Activated CD4-positive, CD25-positive, alpha-beta regulatory T cell treated with anti-CD3 and anti-CD28 coated beads, Interleukin-2, amount 50 U/mL, for 24 hours (primary cell): ENCODE measurements around the gene NME3.
"Not testable (repeated sequence)": the region's sequence is repeated elsewhere in the genome, so short reads cannot be mapped to it uniquely, and the experiment has no call there.

Source experiments
- ATAC-seq, 2 donors: fragments of 150-1000 bp; cut with Tn5 transposase; one replicate each; pipeline ENCODE4 v1.10.0; 2021; ENCODE audit warnings: mild to moderate bottlenecking in 1 of 2, moderate library complexity in 1 of 2

NME3 gene

DNA sequence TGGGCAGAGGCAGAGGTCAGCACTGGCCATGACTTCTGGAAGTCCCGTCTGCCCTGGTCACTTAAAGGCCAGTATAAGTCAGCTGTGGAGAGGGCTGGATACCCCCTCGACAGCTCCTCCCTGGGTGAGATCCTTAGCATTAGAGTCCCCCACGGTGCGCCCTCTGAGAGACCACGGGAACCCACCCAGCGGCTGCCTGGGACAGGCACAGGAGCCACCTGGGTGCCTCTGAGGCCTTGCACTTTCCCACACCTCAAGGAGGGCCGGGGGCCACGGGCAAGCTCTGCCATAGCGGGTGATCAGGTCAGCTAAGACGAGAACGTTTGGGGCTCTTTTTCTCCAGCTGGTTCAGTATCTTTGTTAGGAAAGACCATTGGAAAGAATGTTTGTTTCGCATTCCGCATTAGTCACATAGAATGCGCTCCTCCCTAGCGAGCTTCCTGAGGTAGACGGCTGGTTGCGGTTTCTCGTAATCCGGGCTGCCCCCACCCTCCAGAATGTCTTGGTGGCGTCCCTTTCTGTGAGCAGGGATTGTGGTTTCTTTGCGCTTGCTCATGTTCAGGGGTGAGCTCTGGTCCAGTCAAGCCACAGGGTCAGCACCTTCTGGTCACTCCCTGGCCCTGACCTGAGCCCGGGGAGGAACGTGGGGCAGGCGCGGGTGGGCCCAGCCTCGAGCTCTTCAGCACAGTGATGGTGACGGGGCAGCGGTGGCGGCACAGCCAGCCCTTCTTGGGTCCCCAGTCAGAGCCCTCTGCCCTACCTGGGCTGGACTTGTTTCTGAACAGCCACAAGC, 25.2 kb downstream of the NME3 start:
- ATAC-seq = no peak

DNA sequence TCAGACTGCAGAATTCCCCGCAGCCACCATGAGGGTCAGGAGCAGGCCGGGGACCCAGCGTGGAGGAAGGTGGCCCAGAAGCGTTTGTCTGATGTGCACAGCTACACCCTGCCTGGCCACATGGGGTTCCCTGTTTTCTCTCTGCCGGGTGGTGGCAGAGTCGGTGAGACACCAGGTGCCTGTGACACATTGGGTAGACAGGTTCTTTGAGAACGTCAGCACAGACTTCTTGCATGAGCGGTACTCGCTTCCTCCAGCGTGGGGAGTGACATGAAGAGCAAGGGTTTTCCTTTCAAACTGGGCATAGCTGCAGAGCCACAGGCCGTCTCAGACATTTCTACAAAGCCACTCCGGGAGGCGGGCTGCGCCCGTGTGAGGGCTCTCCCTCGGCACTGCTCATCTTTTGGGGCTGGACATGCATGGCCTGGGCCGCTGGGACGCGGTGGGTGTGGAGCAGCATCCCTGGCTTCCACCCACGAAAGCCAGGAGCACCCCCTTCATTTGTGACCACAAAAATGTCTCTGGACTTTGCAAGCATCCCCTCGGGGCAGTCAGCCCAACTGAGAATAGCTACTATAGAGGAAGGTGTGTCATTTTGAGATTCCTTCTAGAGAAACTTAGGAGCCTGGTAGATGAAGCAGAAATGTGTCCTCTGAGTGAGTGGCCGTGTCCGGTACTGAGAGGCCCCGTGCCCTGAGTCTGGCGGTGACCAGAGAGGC, 26.0 kb downstream of the NME3 start:
- ATAC-seq = no peak

DNA sequence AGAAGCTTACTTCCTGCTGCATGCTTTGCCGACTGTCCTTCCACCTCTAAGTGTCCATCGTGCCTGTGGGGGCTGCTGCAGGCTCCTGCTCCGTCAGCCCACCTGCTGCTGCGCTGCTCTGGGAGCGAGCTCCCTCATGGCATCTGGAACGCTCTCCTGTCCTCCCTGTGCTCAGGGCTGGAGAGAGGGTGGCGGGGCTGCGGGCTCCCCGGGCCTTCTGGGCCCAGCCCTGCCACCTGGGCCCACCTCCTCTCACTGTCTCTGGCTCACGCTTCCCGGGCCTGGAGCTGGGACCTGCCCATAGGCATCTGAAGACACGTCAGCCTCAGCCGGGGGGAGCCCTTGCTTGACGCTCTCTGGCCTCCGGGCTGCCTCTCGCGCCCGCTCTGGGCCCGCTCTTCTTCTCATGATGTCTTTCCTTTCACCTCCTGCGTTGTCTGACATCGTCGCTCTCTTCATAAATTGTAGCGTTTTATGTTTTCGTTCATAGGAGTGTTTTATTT, 27.0 kb downstream of the NME3 start:
- no peak for ATAC-seq

DNA sequence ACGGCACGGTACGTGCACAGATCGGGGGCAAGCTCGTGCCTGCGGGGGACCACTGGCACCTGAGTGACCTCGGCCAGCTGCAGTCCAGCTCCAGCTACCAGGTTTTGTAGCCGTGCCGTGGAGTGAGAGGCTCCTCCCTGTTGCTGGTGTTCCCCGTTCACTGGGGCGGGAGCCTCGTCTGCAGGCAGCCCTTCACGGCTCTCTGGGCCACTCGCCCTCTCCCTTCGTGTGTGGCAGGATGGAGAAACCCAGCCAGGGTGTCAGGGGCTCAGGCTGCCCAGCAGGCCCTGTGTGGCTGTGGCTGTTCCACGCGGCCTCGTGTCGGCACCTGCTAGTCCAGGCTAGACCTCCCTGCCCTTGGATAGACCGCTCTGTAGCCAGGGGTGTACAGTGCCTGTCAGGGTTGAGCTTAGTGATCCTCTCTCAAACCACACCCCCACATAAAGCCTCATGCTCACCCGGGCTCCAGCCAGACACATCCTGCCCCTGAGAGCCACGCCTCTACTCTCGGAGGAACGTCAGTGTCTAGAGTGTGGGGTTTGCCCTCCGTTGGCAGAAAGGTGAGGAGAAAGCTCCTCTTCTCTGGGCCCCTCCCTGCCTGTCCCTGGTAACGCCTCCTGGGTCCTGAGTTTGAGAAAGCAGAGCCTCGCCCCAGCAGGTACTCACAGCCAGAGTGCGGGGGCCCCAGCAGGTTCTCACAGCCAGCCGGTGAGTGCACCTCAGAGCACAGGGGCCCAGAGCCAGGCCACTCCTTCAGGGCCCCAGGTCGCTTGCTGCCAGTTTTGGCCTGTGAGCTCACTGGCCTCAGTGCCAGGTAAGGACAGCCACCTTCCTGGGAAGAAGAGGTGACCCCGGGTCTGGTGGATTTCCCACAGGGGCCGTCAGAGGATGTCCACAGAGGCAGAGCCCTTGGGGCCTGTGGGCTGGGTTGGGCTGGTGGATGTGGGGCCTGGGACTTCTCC, 27.7 kb downstream of the NME3 start:
- ATAC-seq = no peak

DNA sequence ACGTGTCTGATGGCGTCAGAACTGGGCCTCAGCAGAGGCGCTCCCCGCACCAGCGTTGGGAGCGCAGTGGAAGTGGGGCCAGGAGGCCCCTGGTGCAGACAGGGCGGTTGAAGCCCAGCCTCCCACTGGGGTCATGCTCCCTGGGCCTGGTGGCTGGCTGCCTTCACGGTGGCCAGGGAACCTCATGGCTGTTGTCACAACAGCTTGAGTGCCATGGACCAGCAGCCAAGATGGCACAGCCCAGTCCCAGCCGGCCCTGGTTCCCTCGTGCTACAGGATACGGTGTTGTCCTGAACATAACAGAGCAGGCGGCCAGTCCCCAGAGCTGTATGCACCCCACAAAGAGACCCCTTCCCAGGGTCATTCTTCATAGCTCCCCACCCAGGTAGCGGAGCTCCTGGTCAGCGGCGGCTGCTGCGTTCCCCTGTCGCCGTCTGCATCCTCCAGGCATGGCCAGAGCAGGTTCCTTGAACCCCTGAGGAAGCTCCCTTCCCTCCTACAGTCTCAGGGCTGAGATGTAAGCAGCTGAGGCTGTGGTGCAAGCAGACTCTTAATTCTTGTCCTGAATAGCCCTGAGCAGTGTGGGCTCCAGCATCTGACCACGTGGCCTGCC, 29.7 kb downstream of the NME3 start:
- ATAC-seq = no peak

DNA sequence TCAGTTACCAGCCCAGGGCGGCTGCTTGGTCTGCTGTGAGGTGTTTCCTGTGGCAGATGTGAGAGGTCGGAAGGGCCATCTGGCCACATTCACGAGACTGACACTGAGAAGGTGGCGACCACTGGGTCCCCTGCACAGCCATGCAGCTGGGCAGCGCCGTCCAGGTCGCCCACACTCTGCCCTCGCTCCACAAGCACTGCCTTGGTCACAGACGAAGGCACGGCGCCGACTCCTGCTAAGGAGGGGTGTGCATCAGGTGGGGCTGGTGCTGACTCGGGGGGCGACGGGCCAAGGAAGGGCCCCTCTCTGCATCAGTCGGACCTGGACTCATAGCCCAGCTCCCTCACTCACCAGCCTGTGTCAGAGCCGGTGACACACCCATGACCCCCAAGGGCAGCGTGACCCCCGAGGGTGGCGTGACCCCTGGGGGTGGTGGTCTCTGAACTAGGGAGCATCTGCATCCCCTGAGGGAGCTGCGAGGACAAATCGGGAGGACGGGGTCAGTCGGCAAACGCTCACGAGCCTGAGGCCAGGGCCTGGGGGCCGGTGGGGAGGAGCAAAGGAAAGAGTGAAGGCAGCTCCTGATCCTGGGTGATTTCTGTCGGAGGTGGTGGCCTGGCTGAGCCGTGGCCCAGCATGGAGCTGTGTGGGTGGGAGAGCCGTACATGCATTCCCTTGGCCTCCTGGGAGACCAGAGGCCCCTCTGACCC, 30.4 kb downstream of the NME3 start:
- ATAC-seq = no peak

DNA sequence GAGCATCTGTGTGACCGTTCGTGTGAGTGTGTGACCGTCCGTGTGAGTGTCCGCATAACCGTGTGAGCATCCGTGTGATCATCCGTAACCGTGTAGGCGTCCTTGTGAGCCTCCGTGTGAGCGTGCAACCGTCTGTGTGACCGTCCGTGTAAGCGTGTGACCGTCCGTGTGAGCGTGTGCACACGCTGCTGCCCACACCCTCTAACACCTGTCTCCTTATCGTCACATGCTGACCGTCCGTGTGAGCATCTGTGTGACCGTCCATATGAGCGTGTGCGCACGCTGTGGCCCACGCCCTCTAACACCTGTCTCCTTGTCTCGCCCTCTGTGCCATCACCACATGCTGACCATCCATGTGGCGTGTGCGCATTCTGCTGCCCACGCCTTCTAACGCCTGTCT, 31.1 kb downstream of the NME3 start:
- ATAC-seq = no peak

DNA sequence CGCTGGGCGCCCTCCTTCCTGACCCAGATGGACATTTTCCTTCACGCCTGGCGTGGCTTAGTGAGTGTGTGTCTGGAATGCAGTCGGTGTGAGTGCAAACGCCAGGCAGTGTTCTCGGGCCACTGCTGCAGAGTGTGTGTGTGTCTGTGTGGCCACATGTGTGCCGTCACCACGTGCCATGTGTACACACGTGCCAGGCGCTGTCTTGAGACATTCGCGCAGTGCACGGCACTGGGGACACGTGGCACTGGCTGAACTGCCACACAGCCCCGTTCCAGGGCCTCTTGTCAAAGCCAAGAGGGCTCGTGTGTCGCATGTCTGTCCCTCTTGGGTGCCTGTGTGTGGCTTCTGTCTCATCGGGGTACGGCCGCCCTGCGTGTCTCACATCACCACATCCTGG, 36.5 kb downstream of the NME3 start:
- no peak for ATAC-seq

DNA sequence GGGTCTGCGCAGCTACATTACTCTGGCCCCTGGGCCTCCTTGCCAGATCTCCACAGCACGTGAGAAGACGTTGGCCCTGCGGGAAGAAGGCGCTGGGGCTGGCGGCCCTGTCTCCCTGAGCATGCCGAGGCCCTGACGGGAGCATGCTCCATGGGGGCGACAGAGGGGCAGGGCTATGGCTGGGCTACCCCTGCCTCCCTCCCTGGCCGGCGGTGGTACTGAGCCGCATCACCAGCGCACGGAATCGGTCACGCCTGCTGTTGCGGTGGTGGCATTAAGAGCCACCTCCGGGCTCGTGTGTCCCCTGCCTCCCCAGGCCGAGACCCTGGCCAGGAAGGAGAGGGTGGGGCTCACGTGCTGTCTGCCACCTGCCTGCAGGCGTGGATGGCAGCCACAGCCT, 37.2 kb downstream of the NME3 start:
- ATAC-seq = no peak

DNA sequence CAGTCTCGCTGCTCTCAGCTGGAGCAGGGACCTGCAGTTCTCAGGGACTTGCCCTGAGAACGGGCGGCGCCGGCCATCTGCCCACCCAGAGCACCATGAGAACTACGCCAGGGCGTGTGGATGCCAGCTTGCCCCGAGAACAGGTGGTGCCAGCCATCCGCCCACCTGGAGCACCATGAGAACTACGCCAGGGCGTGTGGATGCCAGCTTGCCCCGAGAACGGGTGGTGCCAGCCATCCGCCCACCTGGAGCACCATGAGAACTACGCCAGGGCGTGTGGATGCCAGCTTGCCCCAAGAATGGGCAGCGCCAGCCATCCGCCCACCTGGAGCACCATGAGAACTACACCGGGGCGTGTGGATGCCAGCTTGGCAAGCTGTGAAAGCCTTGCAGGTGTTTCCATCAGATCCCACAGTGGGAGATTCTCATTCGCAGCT, 38.8 kb downstream of the NME3 start:
- ATAC-seq = not testable (repeated sequence)

DNA sequence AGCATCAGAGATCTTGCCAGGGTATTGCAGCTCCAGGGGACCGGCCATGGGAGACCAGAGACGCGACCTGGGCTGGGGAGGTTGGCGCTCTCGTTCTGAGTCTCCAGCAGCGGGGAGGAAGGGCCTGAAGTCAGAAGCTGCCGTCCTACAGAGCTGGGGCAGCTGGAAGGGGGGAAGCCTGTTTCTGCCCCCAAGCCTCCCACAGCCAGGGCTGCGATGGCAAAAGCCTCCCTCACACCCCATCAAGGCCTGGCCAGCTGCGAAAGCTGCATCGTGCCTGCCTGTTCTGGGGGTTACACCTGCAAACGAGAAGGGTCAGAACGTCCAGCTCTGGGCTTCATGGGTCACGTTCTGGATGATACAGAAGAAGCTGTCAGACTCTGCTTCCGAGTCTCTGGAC, 39.3 kb downstream of the NME3 start:
- no peak for ATAC-seq

DNA sequence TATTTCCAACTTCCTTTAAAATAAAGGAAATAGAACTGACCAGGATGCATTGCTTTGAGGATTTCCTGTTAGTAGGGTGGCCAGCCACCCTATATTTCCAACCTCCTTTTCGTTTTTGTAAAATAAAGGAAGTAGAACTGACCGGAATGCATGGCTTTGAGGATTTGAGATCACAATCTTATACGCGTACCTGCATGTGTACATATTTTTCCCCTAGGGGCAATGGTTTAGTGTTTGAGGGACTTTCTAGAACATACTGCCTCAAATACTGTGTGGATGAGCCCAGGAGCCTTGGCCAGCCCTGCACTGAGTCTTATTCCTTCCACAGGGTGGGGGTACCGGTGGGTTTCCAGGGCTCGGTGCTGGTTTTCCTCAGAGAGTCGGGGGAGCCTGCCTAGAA, 39.7 kb downstream of the NME3 start:
- no peak for ATAC-seq

DNA sequence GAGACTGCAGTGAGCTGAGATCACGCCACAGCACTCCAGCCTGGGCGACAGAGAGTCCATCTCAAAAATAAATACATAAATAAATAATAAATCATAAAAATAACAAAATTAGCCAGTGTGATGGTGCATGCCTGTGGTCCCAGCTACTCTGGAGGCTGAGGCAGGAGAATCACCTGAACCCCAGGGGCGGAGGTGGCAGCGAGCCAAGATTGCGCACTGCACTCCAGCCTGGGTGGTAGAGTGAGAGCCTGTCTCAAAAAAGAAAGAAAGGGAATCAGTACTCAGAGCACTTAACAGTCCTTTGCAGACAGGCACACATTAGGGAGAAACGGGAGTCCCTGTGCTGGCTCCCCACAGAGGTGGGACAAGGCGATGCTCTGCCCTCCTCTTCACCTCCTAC, 40.3 kb downstream of the NME3 start:
- no peak for ATAC-seq

DNA sequence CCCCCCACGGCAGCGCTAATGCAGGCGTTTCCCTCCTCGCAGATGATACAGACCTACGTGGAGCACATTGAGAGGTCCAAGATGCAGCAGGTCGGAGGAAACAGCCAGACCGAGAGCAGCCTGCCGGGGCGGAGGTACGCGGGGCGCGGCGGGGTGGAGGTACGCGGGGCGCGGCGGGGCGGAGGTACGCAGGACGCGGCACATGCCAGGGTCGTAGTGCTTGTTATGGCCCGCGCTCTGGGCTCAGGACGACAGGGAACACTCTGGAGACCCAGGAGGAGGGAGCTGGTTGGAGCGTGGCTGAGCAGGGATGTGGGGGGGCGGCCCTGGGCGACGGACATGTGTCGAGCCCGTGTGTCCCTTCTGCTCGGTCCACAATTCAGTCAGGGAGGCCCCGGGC, 41.9 kb downstream of the NME3 start:
- no peak for ATAC-seq

DNA sequence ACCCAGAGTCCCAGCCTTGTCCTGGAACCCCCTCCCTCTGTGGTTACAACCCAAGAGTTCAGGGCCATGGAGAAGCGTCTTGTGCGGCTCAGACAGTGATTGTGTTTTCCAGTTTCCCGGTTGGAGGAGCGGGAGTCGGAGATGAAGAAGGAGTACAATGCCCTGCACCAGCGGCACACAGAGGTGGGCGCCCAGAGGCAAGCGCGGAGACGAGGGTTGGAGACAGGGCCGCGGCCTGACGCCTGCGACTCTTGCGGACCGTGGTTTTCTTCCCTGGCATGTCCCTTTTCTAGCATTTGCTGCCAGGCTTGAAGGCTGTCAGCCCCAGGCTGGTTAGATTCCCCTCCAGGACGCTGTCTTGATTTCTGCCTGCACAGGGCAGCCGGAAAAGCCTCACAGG, 42.3 kb downstream of the NME3 start:
- no peak for ATAC-seq

DNA sequence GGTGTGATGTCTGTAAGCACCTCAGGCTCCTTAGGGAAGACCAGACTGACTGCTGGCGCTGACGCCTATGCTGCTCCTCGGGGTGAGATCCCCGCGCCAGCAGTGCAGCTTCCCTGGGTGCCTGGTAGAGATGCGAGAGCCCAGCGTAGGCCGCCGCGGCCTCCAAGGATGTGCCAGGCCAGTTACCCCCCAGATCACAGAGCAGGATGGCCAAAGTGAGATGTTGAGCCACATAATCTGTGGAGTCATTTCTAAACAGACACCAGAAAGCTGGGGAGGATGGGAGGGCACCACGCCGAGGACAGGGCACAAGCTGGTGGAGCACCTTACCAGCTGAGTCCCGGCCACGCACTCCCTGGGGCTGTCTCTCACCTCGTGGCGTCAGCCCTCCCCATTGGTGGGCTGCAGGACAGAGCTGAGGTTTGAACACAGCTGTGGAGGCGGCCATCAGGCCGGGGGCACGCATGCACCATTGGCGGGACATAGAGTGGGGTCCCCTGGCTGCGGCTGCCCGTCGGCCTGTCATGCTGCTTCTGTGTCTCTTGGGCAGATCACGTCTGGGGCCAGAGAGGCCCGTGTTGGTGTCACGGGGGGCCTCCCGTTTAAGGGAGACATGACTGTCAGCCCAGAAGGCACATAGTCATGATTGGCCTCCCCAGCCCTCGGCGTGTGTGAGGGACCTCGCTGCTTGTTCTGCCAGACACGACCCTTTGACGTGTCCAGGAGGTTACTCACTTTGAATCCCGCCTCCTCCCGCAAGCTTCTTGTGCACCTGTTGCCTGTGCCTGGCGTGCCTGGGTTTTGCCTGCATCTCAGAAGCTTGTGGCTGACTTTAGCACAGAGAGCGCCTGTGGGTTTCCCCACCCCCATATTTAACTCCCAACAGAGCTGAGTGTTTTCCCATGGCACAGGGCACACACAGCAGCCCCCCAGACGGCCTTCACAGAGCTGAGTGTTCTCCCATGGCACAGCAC, 43.4 kb downstream of the NME3 start:
- no peak for ATAC-seq

DNA sequence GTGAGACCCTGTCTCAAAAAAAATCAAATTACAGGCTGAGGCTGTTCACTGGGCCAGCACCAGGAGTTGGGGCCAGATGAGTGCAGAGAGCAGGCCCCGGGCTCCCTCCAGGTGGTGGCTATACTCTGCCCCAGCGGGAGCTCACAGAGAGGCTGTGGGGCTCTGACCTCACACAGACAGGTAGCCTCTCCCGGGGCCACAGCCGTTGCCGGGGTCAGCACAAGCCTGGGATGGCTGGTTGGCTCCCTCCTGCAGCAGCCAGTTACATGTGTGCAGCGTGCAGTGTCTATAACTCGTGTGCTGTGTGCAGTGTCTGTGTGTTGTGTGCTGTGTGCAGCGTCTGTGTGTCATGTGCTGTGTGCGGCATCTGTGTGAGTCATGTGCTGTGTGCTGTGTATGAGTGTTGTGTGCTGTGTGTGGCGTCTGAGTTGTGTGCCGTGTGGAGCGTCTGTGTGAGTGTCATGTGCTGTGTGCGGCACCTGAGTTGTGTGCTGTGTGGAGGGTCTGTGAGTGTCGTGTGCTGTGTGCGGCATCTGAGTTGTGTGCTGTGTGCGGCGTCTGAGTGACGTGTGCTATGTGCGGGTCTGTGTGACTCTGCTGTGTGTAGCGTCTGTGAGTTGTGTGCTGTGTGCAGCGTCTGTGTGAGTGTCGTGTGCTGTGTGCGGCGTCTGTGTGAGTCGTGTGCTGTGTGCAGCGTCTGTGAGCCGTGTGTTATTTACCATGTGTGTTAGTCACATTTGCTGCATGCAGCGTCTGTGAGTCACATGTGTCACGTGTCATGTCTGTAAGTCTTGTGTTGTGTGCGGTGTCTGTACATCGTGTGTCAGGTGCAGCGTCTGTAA, 44.5 kb downstream of the NME3 start:
- no peak for ATAC-seq

DNA sequence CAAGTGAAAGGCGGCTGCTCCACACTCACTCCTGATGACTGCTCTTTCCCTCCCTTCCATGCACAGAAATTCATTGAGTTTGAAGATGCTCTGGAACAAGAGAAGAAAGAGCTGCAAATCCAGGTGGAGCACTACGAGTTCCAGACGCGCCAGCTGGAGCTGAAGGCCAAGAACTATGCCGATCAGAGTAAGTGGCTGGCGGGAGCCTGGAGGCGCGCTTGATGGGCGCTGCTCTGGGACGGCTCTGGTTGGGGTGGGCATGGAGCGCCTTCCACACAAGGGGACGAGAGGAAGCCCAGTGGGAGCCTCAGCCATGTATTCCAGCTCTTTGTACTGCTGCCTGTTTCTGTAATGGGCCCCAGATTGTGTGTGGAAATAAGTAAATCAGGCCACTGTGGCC, 46.9 kb downstream of the NME3 start:
- ATAC-seq = no peak

DNA sequence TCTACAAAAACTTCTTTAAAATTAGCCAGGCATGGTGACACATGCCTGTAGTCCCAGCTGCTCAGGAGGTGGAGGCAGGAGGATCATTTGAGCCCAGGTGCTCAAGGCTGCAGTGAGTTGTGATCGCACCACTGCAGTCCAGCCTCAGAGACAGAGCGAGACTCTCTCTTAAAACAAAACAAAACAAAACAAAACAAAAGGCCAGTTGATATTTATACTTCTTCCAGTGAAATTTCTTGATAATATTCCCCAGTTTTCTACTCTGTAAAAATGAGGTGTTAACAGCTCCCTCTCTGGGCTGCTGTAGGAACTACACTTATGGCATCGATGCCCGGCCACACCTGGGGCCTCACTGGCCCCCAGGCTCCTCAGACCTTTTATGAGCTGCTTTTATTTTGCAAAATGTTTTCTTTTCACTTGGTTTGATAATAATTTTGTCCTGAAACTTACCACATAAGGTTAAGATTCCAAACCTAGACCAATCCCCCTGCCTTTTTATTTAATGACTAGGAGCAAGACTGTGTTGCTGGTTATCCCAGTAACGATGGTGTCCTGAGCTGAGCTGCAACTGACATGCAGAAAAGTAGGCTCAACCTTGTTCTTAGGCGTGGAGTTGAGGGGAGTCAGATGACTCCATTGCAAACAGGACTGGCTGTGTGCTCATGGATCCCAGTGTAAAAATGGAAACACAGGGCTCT, 47.7 kb downstream of the NME3 start:
- no peak for ATAC-seq
